SK-N-SH (cell line): ENCODE results near the gene PDE9A. TPM values are rescaled to one million over a fixed set of nuclear protein-coding genes. Genes with fewer than 3 reads are reported as not detected.

Source experiments
- CTCF ChIA-PET: fragments of 300-600, 350-600 bp; formaldehyde crosslinking; extraction: SDS; loops from one replicate; lab custom pipeline; 2021; lab: Yijun Ruan, JAX
- POLR2A ChIA-PET: fragments of 350-600 bp; sonication (Branson Sonifier 250); formaldehyde crosslinking; extraction: SDS; loops from one replicate; lab custom pipeline; 2020; ENCODE audit warnings: antibody characterized with exemption, inconsistent platforms; lab: Yijun Ruan, JAX
- DNase-seq: peaks from one replicate; pipeline ENCODE4 v3.0.0; 2012
- H2AFZ ChIP-seq: fragments of 200-600 bp; sonication (generic); 2 replicates; pipeline ENCODE4 v1.8.1; 2016; ENCODE audit warnings: antibody characterized with exemption, mild to moderate bottlenecking, low read depth
- H3F3A ChIP-seq: fragments of 200-600 bp; sonication (generic); replicated peaks from 2 replicates; pipeline ENCODE3; 2016; ENCODE audit warnings: antibody characterized with exemption, mild to moderate bottlenecking; ENCODE audit not compliant: insufficient read depth
- H3K27ac ChIP-seq, 2 experiments: fragments of 200-500 bp in 1 of 2; fragments of 200-600 bp in 1 of 2; sonication (Bioruptor generic) in 1 of 2; sonication (generic), shearing (Covaris generic) in 1 of 2; 2 replicates each; pipeline versions ENCODE4 v1.5.1 to v1.6.1; 2014 to 2016; ENCODE audit warnings: low read depth in 2 of 2, inconsistent platforms in 1 of 2, low read length in 1 of 2, mild to moderate bottlenecking in 1 of 2, mixed read lengths in 1 of 2
- H3K27me3 ChIP-seq: fragments of 200-600 bp; sonication (generic), shearing (Covaris generic); 2 replicates; pipeline ENCODE4 v1.6.1; 2016; ENCODE audit warnings: mixed run types; ENCODE audit not compliant: insufficient read depth
- H3K36me3 ChIP-seq, 2 experiments: fragments of 200-500 bp in 1 of 2; fragments of 200-600 bp in 1 of 2; sonication (Bioruptor generic) in 1 of 2; sonication (generic) in 1 of 2; replicated peaks in 1 of 2; 2 replicates each; pipeline versions ENCODE3 to v1.5.1; 2014 to 2016; ENCODE audit warnings: low read length in 1 of 2, mild to moderate bottlenecking in 1 of 2; ENCODE audit not compliant: insufficient read depth in 2 of 2, control insufficient read depth in 1 of 2
- H3K4me1 ChIP-seq, 2 experiments: fragments of 200-500 bp in 1 of 2; fragments of 200-600 bp in 1 of 2; sonication (Bioruptor generic) in 1 of 2; sonication (generic), shearing (Covaris generic) in 1 of 2; 2 replicates each; pipeline versions ENCODE4 v1.5.1 to v1.6.1; 2014 to 2016; ENCODE audit warnings: low read depth in 1 of 2, low read length in 1 of 2, mixed run types in 1 of 2; ENCODE audit not compliant: insufficient read depth in 2 of 2, control insufficient read depth in 1 of 2
- H3K4me2 ChIP-seq: fragments of 200-600 bp; sonication (generic), shearing (Covaris generic); 2 replicates; pipeline ENCODE4 v1.6.1; 2017; ENCODE audit warnings: mixed run types
- H3K4me3 ChIP-seq, 2 experiments: fragments of 200-500 bp in 1 of 2; fragments of 200-600 bp in 1 of 2; sonication (Bioruptor generic) in 1 of 2; sonication (generic), shearing (Covaris generic) in 1 of 2; 2 replicates each; pipeline versions ENCODE4 v1.5.1 to v1.8.1; 2014 to 2016; ENCODE audit warnings: low read depth in 2 of 2, inconsistent platforms in 1 of 2, low read length in 1 of 2, mild to moderate bottlenecking in 1 of 2, mixed read lengths in 1 of 2, moderate library complexity in 1 of 2
- H3K79me2 ChIP-seq: fragments of 200-600 bp; sonication (generic); 2 replicates; pipeline ENCODE4 v1.8.1; 2017; ENCODE audit warnings: mild to moderate bottlenecking; ENCODE audit not compliant: insufficient read depth
- H3K9ac ChIP-seq: fragments of 200-600 bp; sonication (generic); 2 replicates; pipeline ENCODE4 v1.6.1; 2017; ENCODE audit warnings: mixed run types
- H3K9me2 ChIP-seq: fragments of 200-600 bp; sonication (generic); 2 replicates; pipeline ENCODE4 v1.6.1; 2017; ENCODE audit warnings: mixed run types
- H3K9me3 ChIP-seq: fragments of 200-600 bp; sonication (generic); 2 replicates; pipeline ENCODE4 v1.6.1; 2017; ENCODE audit warnings: mixed run types, mild to moderate bottlenecking, moderate library complexity
- H4K20me1 ChIP-seq: fragments of 200-600 bp; sonication (generic); 2 replicates; pipeline ENCODE4 v1.6.1; 2017; ENCODE audit warnings: mild to moderate bottlenecking, mixed run types; ENCODE audit not compliant: insufficient read depth
- CHD2 ChIP-seq: fragments of 150-350 bp; IDR thresholded peaks from 2 replicates; pipeline ENCODE4 v1.6.1; 2018; ENCODE audit warnings: low read length; ENCODE audit not compliant: partially characterized antibody
- ELF1 ChIP-seq: IDR thresholded peaks from 2 replicates; pipeline ENCODE4 v1.4.0; 2012
- EP300 ChIP-seq, 2 experiments: IDR thresholded peaks; 2 replicates each; pipeline versions ENCODE4 v1.4.0 to v1.6.1; 2012; ENCODE audit warnings: borderline replicate concordance in 1 of 2, low read depth in 1 of 2, low read length in 1 of 2
- EZH2phosphoT487 ChIP-seq: fragments of 200-600 bp; sonication (generic); IDR thresholded peaks from 2 replicates; pipeline ENCODE4 v1.6.1; 2017; ENCODE audit warnings: low read depth, mixed run types, mild to moderate bottlenecking, antibody characterized with exemption, moderate library complexity, borderline replicate concordance
- FOXJ3 ChIP-seq: sonication (generic); formaldehyde crosslinking; IDR thresholded peaks from 2 replicates; pipeline ENCODE4 v1.5.1; 2020; ENCODE audit warnings: mild to moderate bottlenecking, missing genetic modification reagents
- FOXM1 ChIP-seq: IDR thresholded peaks from 2 replicates; pipeline ENCODE4 v1.4.0; 2012; ENCODE audit warnings: low read depth, mild to moderate bottlenecking
- NRF1 ChIP-seq: IDR thresholded peaks from 2 replicates; pipeline ENCODE4 v1.6.1; 2012; ENCODE audit warnings: low read depth, mild to moderate bottlenecking, low read length
- POLR2AphosphoS5 ChIP-seq: IDR thresholded peaks from 2 replicates; pipeline ENCODE4 v1.6.1; 2012; ENCODE audit warnings: low read depth, low read length
- RAD21 ChIP-seq: IDR thresholded peaks from 2 replicates; pipeline ENCODE4 v1.6.1; 2012; ENCODE audit warnings: mild to moderate bottlenecking, low read length
- SIN3A ChIP-seq: IDR thresholded peaks from 2 replicates; pipeline ENCODE4 v1.6.1; 2012; ENCODE audit warnings: low read depth, mild to moderate bottlenecking, low read length, moderate library complexity, borderline replicate concordance
- TEAD4 ChIP-seq: IDR thresholded peaks from 2 replicates; pipeline ENCODE4 v1.4.0; 2012; ENCODE audit warnings: mild to moderate bottlenecking, borderline replicate concordance; ENCODE audit not compliant: insufficient read depth
- WGBS: methylation state at CpG from one replicate; pipeline ENCODE4 v1.1.6; 2017; ENCODE audit warnings: low lambda C conversion rate; 5-methylcytosine and 5-hydroxymethylcytosine counted together
- polyA plus RNA-seq, 3 experiments: library from polyadenylated mRNA; depleted of rRNA; stranded (reverse); fragments of >200 nt; gene quantifications; 2 replicates each; pipeline ENCODE4 v1.2.3, GENCODE V29; 2012
- TF ChIP-seq, protein P1 (sequence below): IDR thresholded peaks from 2 replicates; pipeline ENCODE4 v1.4.0; 2012; ENCODE audit warnings: low read depth, borderline replicate concordance
- TF ChIP-seq, protein P2 (sequence below): fragments of 150-350 bp; IDR thresholded peaks from 2 replicates; pipeline ENCODE4 v1.6.1; 2017; ENCODE audit warnings: antibody characterized with exemption, low read length, low read depth, borderline replicate concordance
- TF ChIP-seq, protein P3 (sequence below): IDR thresholded peaks from 2 replicates; pipeline ENCODE4; 2012

Gene PDE9A
- polyA plus RNA-seq, 1 of the 3 experiments (the other 2 are of a cell fraction), result 0.28 TPM

DNA sequence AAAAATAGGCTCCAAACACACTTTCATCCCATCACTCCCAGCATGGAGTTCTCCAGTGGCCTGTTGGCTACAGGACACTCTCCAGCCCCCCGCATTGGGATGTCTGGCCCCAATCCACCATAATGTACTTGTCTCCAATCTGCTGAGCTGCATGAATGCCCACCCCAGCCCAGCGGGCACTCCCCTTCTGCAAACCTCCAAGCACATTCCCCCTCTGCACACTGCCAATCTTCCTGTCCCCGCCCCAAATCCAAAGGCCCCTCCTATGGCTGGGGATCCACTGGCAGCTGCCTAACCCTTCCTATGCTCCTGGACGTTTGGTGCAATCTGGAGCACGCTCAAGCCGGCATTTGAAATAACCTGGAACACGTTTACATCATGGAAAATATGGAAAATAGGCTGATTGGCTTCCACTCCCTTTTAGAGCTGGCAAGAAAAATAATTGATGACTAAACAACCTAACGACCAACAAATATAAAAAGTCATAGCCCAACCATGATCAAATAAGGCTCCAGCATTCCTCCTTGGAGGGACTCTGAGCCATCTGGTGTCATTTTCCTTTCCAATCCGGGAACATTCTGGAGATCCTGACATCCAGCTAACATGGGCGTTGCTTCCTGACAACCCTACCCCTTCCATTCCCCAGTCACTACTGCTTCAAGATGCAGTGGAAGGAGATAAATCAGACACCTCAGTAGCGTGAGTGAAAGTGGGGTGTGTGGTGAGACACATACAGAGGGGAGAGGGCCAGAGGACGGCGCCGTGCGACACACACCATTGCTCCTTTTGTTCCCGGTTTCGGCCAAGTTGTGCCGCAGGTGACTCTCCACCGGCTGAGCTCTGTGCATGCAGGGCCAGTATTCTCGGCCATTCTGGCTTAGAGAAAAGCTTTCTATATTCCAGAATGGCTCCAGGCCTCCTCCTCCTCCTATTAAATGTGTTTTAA, 41.6 kb downstream of the PDE9A start:
- ChIA-PET POLR2A (interaction anchor here (1.1 kb wide), 1 partner anchor 42 kb away, joined by 3 read pairs; no protein-coding TSS in a partner anchor), CTCF (interaction anchor here (1.1 kb wide), 1 partner anchor 81 kb away, joined by 3 read pairs; no protein-coding TSS in a partner anchor)
- H3K27ac ChIP-seq, result no peak overlapping the region
- no peak for TF ChIP-seq TEAD4
- TF ChIP-seq, protein P1, sequence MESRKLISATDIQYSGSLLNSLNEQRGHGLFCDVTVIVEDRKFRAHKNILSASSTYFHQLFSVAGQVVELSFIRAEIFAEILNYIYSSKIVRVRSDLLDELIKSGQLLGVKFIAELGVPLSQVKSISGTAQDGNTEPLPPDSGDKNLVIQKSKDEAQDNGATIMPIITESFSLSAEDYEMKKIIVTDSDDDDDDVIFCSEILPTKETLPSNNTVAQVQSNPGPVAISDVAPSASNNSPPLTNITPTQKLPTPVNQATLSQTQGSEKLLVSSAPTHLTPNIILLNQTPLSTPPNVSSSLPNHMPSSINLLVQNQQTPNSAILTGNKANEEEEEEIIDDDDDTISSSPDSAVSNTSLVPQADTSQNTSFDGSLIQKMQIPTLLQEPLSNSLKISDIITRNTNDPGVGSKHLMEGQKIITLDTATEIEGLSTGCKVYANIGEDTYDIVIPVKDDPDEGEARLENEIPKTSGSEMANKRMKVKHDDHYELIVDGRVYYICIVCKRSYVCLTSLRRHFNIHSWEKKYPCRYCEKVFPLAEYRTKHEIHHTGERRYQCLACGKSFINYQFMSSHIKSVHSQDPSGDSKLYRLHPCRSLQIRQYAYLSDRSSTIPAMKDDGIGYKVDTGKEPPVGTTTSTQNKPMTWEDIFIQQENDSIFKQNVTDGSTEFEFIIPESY, result no peak
- no peak for TF ChIP-seq FOXM1
- TF ChIP-seq SIN3A, result no peak
- no peak for TF ChIP-seq RAD21
- no peak for TF ChIP-seq ELF1
- no peak for TF ChIP-seq EP300 (IDR thresholded peaks at IDR 0.05; ENCODE audit: borderline replicate concordance in 1 of 2, low read depth in 1 of 2, low read length in 1 of 2)
- TF ChIP-seq, protein P2, sequence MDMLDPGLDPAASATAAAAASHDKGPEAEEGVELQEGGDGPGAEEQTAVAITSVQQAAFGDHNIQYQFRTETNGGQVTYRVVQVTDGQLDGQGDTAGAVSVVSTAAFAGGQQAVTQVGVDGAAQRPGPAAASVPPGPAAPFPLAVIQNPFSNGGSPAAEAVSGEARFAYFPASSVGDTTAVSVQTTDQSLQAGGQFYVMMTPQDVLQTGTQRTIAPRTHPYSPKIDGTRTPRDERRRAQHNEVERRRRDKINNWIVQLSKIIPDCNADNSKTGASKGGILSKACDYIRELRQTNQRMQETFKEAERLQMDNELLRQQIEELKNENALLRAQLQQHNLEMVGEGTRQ, result no peak
- no peak for TF ChIP-seq POLR2AphosphoS5
- TF ChIP-seq EZH2phosphoT487, result no peak
- no peak for TF ChIP-seq FOXJ3 (CRISPR knock-in tag)
- no peak for TF ChIP-seq CHD2
- no peak for TF ChIP-seq NRF1
- TF ChIP-seq, protein P3, sequence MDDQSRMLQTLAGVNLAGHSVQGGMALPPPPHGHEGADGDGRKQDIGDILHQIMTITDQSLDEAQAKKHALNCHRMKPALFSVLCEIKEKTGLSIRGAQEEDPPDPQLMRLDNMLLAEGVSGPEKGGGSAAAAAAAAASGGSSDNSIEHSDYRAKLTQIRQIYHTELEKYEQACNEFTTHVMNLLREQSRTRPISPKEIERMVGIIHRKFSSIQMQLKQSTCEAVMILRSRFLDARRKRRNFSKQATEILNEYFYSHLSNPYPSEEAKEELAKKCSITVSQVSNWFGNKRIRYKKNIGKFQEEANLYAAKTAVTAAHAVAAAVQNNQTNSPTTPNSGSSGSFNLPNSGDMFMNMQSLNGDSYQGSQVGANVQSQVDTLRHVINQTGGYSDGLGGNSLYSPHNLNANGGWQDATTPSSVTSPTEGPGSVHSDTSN, result no peak
- H4K20me1 ChIP-seq, result no peaks in the 10 kb centered on the region
- H3K9ac ChIP-seq, result no peak overlapping the region
- no peak overlapping the region for H3K4me3 ChIP-seq
- no peak overlapping the region for H3K4me2 ChIP-seq
- DNase-seq, result no peak
- no peaks in the 10 kb centered on the region for H3K4me1 ChIP-seq
- 61% methylated on average over 20 of the region's 20 CpGs for WGBS
- H3K9me2 ChIP-seq, result no peaks in the 10 kb centered on the region
- no peak overlapping the region for H2AFZ ChIP-seq
- no peaks in the 10 kb centered on the region for H3K27me3 ChIP-seq
- no peaks in the 10 kb centered on the region for H3F3A ChIP-seq
- H3K79me2 ChIP-seq, result no peaks in the 10 kb centered on the region
- H3K36me3 ChIP-seq, result no peaks in the 10 kb centered on the region
- no peaks in the 10 kb centered on the region for H3K9me3 ChIP-seq
